HL-60 (cell line): Measurements from ENCODE around the gene ARHGEF17.

Experiments
- CTCF ChIP-seq: IDR thresholded peaks from one replicate; pipeline ENCODE4 v1.5.1; 2011; ENCODE audit warnings: low read length, control low read depth, inconsistent platforms; ENCODE audit not compliant: insufficient read depth
- POLR2AphosphoS5 ChIP-seq: IDR thresholded peaks from 2 replicates; pipeline ENCODE4 v1.6.1; 2012; ENCODE audit warnings: low read depth
- REST ChIP-seq: IDR thresholded peaks from 2 replicates; pipeline ENCODE4 v1.6.1; 2012; ENCODE audit warnings: low read depth; ENCODE audit not compliant: insufficient replicate concordance
- SPI1 ChIP-seq: IDR thresholded peaks from 2 replicates; pipeline ENCODE4 v1.6.1; 2012; ENCODE audit warnings: low read depth, mild to moderate bottlenecking, borderline replicate concordance

- no peak for TF ChIP-seq CTCF
- no peak for TF ChIP-seq SPI1
- TF ChIP-seq POLR2AphosphoS5, result peak; percentile 8; the same call in 1 of the 2 replicates
- TF ChIP-seq REST, result peak; percentile 7
Observed at GRCh38 chr11:73308003-73308960, at the start of gene ARHGEF17.
